HG03039 (cell line): ENCODE data around the gene RAB3GAP1.
"Not testable (repeated sequence)": the region's sequence is repeated elsewhere in the genome, so short reads cannot be mapped to it uniquely, and the experiment has no call there.

ENCODE experiments used
- ATAC-seq: cut with Tn5 transposase; IDR thresholded peaks from one replicate; pipeline ENCODE4 v1.9.1; 2021; ENCODE audit warnings: mild to moderate bottlenecking, moderate library complexity; ENCODE audit not compliant: unreplicated experiment

Gene RAB3GAP1

DNA sequence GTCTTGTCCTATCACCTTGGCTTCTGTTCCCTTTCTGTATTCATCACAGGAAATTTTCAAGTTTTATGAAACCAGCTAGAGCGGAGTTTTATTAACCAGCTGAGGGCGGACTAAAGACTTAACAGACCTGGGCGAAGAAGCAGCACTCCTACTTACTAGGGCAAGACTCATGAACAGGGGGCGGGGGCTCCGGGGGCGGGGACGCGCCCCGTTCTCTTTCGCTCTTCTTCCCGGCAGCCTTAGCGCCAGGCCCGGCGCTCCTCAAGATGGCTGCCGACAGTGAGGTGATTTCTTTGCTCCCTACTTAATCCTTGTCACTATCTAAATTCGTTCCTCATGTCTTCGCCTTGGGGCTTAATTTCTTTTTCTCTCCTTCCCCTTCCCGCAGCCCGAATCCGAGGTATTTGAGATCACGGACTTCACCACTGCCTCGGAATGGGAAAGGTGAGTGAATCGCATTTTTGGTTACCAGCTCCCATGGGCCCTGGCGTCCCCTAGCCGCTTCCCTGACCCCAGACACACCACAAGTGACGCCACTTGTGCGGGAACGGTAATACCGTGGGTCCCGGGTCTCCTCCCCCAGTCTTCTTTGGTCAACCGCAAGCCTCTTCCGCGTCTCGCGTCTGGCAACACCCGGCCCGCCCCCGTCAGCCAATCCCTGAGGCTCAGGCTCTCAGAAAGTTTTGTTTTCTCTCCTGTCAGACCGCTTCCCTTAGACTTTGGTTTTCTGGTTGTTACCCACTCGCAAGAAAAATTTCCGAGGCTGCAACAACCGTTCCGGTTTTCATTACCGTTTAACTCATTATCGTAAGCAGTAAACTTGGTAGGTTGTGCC is at the start of gene RAB3GAP1:
Gene RAB3GAP1, plus strand, starts transcription at position 251 of the 835 bp plus-strand sequence. Its CDS starts 16 bp downstream, at position 267.
- ATAC-seq: peak; percentile 74

DNA sequence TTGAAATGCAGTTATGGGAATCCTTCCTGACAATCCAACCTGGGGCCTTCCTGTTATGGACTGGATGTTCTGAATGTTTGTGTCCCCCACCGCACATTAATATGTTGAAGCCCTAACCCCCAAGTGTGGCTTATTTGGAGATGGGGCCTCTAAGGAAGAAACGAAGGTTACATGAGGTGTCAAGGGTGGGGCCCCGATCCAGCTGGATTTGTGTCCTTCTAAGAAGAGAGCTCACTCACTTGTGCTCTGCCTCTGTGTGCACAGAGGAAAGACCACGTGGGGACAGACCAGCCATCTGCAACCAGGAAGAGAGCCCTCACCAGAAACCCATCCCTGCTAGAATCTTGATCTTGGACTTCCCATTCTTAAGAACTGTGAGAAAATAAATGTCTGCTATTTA is 49.3 kb upstream of the RAB3GAP1 start:
- no peak for ATAC-seq

DNA sequence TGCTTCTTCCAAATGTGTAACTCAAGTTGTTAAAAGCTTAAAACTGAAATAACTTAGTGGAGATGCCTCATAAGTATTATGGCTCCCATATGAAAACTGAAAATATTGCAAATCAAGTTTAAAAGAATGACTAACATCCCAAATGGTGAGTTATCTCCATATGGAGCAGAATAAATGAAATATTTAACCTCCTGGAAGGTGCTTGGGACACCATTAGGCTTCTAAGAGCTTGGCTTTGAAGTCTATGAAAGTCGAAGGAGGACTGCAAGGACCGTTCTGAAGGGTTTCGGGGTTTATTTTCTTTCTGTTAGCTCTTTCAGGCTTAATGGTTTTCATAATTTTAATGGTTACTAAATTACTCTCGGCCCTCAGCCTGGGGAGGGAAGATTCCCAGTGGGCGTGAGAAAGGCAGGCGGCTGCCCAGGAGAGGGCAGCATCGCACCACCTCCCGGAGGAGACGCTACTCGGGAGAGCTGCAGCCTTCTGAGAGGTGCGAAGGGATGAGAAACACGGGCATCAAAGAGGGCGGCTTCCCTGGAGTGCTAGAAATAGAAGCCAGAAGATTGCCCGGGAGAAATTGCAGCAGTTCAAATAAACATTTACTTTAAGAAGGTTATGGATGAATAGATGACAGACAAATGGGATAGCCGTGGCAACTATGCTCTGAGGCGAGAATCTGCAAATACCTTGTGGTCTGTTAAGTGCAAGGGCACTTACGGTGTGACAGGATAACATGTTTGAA is 47.9 kb upstream of the RAB3GAP1 start:
- peak; percentile 92 for ATAC-seq

DNA sequence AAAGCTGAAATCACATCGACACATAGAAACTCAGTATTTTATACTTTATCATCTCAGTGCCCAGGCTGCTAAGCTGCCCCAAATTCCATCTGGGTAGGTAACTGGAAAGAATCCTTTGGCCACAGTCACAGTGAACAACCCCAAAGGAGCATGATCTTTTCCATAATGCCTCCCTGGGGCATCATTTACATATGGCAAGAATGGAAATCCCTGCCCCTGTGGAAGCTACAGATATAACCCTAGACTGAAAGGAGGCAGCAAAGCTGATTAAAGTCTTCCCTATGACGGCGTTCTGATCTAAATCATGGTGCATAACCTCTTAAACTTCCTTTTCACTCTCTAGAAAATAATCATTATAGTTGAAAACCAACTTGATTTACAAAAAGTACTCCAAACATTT is 46.3 kb upstream of the RAB3GAP1 start:
- no peak for ATAC-seq

DNA sequence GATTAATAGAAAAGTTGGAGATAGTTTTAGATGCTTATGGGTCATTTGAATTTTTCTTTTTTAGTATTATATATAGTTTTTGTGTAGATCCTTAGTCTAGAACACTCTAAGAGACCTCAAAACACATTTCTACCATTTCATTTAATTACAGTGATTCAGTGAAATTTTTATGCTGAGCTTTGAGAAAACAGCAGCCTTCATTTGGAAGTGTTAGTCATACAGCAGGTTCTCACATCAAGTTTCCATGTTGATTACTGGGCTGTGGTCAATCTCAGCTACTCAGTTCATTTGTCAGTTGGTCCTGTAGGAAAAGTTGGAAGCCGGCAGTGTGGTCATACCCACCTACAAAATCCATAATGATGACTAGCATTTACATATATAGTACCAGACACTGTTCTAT is 42.8 kb upstream of the RAB3GAP1 start:
- ATAC-seq: no peak

DNA sequence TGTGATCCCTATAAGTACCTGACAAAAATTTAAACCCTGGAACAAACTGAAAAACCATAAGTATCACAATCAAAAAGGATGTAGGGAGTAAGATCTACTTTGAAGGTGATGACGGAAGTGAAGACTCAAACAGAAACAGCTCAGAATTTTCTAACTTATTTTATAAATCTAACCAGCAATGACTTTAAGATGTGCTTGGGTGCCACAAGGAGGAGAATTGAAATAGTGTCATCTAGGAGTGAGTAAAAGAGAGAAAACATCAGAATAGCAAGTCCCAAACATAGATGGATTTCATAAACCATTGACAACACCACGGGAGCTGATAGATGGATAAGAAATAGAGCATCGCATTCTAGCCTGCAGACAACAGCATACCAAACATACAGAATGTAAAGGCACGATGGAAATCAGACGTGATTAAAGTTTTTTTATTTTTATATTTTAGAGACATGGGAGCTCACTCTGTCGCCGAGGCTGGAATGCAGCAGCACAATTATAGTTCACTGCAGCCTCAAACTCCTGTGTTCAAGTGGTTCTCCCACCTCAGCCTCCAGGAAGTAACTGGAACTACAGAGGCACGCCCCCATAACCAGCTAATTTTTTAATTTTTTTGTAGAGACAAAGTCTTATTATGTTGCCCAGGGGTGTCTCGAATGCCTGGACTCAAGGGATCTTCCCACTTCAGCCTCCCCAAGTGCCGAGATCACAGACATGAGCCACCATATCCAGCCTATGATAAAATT is 41.7 kb upstream of the RAB3GAP1 start:
- no peak for ATAC-seq

DNA sequence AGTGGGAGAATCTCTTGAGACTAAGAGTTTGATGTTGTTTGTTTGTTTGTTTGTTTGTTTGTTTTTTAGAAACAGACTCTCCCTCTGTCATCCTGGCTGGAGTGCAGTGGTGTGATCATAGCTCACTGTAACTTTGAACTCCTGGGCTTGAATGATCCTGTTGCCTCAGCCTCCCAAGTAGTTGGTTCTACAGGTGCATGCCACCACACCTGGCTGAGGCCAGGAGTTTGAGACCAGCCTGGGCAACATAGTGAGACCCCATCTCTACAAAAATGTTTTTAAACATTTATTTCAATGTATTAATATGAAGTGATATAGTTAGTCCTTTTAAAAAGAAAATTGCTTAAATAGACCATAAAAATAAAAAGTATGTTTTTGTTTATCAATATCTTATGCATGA is 40.5 kb upstream of the RAB3GAP1 start:
- no peak for ATAC-seq

DNA sequence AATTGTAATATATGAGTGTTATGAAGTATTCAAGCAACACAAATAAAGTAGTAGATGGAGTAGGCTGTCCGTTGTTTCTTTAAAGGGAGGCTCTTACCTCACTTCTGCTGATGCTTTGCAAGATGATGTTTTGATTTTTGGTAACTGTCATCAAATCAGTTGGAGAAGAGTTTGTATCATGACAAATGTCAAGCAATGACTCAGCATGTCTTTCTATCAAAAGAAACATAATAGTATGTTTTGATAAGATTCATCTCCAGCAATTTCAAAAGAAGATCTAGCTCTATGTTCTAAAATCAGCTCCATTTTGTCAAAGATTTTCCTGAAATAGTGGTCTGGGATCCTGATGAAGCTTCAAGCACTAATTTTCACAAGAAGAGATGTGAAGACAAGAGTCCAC is 30.5 kb upstream of the RAB3GAP1 start:
- no peak for ATAC-seq

DNA sequence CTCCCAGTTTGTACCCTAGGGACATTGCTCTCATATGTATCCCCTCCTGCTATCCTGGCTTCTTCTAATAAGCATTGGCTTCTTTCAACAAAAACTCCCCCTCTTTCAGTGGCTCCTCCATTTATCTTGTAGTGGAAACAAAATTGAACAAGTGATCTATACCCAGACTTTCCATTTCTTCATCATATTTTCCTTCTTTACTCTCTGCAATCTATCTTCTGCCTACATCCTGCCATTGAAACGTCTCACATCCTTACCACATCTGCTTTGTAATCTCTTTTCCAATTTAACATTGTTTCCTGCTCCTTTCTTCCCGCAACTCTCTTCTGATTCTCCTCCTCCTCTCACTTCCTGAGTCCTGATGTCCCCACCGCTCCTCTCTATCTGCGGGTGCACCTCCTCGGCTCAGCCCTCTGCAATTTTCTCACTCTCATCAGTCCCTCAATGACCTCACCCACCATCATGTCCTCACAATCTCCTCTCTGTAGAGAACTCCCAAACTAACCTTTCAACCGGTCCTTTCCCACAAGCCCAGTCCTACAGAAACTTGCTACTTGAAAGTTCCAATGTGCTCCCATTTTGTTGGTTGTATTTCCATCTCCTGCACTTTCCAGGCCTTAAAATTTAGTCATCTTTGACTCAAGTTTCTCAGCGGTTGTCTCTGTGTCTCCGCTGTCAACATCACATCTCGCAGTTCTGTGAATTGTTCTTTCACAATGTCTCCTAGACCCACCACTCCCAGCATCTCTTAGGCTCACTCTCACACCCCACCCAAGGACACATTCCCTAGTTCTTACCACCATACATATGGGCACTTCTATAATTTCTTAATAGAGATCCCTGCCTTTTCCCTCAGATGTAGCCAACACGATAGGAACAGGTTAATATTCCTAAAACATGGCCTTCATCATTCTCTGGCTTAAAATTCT is 28.9 kb upstream of the RAB3GAP1 start:
- no peak for ATAC-seq

DNA sequence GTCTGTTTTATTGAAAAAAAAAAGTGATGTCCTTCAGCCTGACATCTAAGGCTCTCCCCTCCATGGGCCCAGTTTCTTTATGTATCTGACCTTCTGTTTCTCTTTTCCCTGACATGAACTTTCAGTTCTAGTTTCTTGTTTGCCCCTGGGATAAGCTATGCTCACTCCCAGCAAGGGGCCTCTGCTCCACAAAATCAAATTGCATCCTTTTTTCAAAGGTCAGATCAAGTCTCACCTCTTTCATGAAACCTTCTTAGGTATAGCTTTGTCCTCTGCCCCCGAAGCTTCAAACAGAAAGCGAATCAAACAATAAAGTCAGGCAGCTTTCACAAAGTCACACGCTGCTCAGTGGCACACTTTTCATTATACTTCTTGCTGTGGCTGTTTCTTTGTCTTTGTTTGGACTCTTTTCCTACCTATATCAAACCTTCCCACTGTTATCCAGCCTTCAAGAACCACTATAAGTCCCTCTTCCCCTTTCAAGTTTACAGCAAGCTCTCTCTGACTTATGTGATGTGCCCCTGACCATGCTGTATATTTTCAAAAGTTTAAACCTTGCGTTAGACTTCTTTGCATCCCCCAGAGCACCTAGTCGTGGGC is 28.1 kb upstream of the RAB3GAP1 start:
- no peak for ATAC-seq

DNA sequence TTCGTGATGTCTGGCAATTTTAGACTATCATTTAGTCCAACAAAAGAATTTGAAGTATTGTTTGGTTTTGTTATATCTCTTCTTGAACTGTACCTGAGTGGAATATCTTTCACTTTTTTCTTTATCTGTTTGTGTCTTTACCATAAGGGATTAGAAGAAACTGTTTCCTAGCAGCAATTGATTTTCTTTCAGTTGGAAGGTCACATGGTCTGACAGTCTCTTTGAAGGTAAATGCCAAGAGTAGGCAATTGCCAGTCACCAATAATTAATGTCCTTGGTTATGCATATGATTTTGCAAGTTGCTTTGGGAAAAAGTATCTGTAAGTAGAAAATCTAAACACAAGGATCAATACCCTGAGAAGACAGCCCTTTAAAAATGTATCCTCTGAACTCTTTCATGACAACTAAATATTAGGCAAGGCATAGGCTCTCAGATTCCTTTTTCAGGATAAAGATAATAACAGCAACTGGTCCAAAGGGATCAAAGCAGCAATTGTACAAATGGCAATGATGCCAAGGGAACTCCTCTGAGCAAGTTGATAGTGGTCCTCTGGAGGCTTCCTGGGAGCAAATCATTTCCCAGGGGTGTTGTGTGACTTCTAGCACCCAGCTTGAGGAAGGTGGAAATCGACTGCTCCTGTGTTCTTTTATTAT is 22.5 kb upstream of the RAB3GAP1 start:
- no peak for ATAC-seq

DNA sequence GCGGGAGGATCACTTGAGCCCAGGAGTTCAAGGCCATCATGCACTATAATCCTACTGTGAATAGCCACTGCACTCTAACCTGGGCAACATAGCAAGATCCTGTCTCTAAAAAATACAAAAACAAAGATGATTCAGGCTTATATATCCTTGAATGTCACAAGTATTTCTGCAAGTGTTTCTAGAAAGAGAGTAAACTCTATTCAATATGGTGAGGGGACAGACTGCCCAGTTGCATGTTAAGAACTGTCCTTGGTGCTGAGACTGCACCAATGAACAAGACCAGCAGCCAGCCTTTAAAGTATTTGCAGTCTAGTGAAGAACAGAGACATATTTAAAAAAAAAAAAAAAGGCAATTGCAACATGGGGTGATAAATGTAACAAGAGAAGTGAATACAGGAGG is 21.3 kb upstream of the RAB3GAP1 start:
- no peak for ATAC-seq

DNA sequence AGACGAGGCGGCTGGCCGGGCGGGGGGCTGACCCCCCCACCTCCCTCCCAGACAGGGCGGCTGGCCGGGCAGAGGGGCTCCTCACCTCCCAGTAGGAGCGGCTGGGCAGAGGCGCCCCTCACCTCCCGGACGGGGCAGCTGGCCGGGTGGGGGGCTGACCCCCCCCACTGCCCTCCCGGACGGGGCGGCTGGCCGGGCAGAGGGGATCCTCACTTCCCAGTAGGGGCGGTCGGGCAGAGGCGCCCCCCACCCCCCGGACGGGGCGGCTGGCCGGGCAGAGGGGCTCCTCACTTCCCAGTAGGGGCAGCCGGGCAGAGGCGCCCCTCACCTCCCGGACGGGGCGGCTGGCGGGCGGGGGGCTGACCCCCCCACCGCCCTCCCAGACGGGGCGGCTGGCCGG is 18.9 kb upstream of the RAB3GAP1 start:
- ATAC-seq: not testable (repeated sequence)

DNA sequence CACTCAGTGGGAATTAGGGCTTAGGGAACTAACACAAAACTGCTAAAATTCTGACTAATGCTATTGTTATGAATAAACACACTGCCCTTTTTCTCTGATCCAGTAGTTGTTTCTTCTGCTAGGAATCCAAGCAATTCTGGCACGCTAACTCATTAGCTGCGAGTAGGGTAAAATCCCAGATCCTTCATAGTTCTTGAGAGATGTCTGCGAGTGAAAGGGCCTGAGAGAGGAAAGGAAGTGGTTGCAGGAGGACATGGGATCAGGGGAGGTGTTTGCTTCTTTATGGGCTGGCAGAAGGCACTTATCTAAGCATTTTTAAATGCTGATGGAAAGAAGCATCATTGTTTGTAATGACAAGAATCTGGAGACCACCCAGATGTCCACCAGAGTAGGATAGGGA is 14.3 kb upstream of the RAB3GAP1 start:
- ATAC-seq: no peak

DNA sequence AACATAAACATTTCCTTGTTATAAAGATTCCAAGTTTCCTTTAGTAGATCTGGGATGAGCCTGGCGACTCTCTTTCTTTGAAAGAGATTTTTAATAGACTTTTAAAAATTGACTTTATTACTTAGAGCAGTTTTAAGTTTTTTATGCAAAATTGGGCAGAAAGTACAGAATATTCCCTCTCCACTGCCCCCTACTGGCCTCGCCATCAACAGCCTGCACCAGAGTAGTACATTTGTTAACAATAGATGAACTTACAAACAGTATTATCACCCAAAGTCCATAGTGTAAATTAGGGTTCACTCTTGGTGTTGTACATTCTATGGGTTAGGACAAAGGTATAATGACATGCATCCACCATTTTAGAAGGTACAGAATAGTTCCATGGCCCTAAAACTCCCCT is 8.7 kb upstream of the RAB3GAP1 start:
- no peak for ATAC-seq

DNA sequence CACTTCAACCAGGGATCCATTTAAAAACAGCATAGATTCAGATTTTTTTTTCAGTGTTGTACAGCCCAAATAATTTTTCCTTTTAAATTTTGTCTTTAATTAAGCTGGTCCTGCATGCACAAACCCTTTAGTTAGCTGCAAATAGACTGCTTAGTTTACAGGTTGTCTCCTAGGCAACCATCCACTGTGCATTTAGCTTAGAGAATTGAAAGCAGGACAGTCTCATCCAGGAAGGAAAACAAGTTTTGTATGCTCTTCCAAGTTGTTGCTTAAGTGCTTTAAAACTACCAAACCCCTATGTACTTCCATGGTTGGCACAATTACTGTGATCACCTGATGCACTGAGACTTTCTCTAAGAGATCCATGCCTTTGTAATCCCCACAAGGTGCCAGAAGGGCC is 4.8 kb upstream of the RAB3GAP1 start, which contains the start of gene MAP3K19:
Gene MAP3K19, minus strand, starts transcription at position 148 of the 400 bp plus-strand sequence. CDS start 22,800 bp downstream, outside the sequence.
- ATAC-seq: no peak

DNA sequence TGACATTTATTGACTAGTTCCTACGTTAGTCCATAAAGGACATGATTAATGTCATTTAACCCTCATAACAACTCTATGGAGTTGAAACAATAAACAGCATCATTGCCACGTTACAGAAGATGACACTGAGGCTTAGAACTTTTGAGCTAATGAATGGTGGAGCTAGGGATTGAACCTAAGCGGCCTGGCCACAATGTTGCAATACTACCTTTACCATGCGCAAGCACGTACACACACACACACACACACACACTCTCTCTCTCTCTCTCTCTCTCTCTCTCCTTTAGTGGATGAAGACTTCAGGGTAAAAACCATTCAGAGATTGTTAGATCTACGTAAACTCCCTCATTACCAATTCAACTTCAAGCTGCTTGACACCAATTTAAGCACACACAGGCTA is 4.0 kb upstream of the RAB3GAP1 start:
- ATAC-seq: no peak

DNA sequence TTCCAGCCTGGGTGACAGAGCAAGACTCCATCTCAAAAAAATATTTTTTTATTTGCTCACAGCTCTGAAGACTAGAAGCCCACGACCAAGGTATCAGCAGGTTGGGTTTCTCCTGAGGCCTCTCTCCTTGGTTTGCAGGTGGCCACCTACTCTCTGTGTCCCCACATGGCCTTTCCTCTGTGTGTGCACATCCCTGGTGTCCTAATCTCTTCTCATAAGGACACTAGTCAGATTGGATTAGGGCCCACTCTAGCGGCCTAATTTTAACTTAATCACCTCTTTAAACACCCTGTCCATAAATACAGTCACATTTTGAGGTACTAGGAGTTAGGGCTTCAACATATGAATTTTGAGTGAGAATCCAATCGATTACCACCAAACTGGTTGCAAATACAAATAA is 2.0 kb upstream of the RAB3GAP1 start:
- ATAC-seq: no peak

DNA sequence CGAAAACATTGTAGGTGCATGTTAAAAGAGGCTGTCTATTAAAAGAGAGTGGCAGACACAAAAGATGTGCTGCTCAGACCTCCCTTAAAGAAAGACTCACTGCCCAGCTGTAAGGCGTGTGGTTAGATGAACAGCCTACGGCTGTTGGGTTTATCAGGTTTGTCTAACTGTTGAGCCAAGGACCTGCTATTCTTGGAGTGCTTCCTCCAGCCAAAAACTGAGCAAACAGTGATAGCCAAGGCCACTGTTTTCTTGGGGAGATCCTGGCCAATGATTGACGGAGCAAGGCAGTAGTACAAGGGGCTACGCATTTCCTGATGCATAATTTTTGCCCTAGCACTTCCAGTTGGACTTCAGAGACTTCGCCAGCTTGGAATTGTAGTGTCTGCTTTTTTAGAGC is 1.4 kb upstream of the RAB3GAP1 start:
- no peak for ATAC-seq
